NCI-H510A treated with DMSO at 0.1 percent for 48 hours (cell line): ENCODE measurements around the gene AKT3.

Experiments used
- DNase-seq: peaks from one replicate; lab custom pipeline; 2025; lab: John Stamatoyannopoulos, UW

The AKT3 gene

DNA sequence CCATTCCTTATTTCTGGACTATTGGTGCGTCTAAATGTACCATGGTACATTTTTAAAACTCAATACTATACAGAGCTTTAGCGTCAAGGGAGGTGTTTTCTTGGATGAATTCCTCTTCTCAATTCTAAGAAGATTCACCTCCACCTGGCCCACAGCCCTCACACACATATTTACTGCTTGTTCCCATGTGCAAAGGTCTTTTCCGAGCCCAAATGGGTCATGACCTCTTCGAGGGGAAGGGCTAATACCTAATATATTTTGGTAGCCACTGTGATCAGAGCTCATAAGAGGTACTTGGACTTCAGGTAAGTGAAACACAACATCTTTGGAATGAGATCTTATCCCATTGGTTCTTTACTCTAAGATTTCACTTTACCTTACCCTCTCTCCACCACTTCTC is 388.3 kb downstream of the AKT3 start:
- DNase-seq, result no peak

DNA sequence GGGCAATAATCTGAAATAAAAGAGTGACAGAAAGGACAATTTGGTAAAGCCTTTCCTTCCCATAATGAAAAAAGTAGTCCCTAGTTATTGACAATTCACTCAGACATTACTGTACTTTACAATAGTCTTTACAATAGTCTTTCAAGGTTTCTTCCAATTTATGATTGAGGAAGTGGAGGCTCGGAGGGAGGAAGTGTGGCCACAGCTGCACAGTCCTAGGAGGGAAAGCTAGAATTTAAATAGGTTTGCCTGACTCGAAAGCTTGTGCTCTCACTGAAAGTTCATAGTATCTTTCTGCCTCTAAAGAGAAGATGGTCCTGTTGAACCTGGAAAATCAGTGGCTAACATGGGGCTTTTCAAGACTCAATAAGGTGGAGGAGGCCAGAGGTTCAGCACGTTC is 391.0 kb downstream of the AKT3 start:
- DNase-seq, result no peak

GRCh38 chr1:243457363-243457982 is 392.6 kb downstream of the AKT3 start:
- DNase-seq, result peak; percentile 50

- DNase-seq, result peak; percentile 12
Measured at GRCh38 chr1:243455760-243456651, 394.0 kb downstream of the AKT3 start.

- DNase-seq, result no peak
Measured at GRCh38 chr1:243454328-243454997, 395.6 kb downstream of the AKT3 start.

DNA sequence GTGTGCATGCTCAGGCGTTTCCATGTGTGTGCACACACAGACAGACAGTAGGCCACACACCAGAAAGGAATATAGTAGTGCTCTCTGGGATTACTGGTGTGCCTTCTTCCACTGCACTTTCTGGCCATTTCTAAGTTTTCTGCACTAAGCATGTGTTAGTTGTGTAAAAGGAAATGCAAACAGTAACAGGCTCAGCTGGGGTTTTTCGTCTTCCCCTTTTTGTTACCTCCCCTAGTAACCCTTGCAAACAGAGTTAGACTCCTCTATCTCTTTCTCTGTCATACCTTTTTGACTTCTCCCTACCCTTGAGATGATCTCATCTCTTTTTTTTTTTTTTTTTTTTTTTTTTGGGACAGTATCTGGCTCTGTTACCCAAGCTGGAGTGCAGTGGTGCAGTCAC is 398.0 kb downstream of the AKT3 start:
- DNase-seq, result no peak

DNA sequence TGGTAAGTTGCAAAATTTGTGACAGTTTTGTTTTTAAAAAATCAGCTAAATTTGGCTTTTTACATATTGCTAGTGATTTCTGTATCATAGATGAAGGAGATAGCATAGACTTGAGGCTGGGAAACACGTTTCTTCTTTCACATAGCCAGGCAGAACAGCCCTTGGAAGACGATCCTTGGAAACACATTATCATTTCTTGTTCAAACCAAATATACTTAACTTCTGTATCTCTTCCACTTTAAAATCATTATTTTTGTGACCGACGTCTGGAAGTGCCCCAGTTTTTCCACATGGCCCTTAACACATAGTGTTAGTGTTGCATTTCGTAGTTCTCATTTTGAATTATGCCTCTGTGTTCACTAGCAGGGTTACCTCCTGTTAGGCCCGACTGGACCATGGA is 400.7 kb downstream of the AKT3 start:
- DNase-seq, result no peak

GRCh38 chr1:243447844-243448243 is 402.2 kb downstream of the AKT3 start:
- no peak for DNase-seq

GRCh38 chr1:243447347-243447746 is 402.7 kb downstream of the AKT3 start:
- no peak for DNase-seq

DNA sequence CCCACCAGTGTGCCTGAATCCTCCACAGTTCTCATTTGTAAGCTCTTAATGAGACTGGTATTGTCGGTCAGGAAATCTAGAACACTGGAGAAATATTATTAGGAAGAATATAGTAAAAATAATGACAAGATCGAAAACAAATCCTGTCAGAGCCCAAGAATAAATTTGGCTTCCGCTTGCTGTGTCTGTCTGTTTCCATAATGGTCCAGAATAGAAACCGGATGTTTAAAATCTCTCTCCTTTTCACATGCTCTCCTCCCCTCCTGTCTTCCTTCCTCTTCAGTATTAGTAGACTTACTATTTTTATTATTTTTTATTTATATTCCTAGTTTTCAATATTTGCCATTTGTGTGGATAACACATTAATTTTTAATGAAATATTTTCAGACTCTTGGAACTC is 406.5 kb downstream of the AKT3 start:
- DNase-seq, result no peak

GRCh38 chr1:243441601-243442000 is 408.4 kb downstream of the AKT3 start:
- no peak for DNase-seq

DNA sequence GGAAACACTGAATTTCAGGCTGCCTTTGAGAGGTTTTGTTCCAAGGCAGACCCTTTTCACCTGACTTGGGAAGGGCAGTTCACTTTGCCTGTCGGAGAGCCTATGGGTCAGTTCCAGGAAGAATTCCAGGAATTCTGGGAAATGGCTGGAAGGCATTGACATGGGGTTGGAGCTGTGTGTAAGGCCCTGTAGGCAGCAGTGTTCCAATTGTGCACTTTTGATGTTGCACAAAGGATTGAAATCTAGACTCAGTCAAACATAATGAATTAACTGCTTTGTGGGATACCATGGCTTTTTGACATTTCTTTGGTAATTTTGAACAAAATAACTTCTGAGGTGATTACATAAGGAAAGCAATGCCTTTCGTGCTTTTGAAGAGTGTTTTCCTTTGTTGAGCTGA is 409.6 kb downstream of the AKT3 start:
- DNase-seq, result no peak

DNA sequence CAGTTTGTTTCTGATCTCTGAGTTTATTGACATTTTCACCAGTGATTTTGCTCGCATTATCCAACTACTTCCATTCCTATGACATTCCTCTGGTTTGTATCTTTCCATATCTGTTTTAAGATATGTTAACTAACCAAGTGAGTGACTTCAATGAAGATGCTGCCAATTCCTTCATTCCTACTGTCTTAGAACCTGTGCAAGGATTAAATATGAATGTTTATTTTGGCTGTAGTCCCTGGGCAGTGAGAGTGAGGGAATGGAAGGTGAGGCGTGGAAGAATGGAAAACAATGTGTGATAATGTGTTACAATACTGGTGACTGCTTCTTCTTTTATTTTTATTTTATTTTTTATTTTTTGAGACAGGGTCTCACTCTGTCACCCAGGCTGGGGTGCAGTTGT is 411.2 kb downstream of the AKT3 start:
- no peak for DNase-seq
